Uterus (tissue), 2 donors: ENCODE measurements around the gene AMOTL1.

Source experiments
- POLR2A ChIP-seq, 2 donors: fragments of 450-650 bp; IDR thresholded peaks; one replicate each; pipeline ENCODE4 v1.6.1; 2016; ENCODE audit warnings: antibody characterized with exemption in 2 of 2, mild to moderate bottlenecking in 1 of 2, moderate library complexity in 1 of 2
- TF ChIP-seq, protein P1 (sequence below), 4 experiments: fragments of 200-600 bp in 2 of 4; fragments of 450-650 bp in 2 of 4; sonication (generic) in 2 of 4; IDR thresholded peaks; one replicate each; pipeline ENCODE4 v1.5.1; 2016 to 2019; ENCODE audit warnings: antibody characterized with exemption in 4 of 4, mild to moderate bottlenecking in 2 of 4, moderate library complexity in 1 of 4

DNA sequence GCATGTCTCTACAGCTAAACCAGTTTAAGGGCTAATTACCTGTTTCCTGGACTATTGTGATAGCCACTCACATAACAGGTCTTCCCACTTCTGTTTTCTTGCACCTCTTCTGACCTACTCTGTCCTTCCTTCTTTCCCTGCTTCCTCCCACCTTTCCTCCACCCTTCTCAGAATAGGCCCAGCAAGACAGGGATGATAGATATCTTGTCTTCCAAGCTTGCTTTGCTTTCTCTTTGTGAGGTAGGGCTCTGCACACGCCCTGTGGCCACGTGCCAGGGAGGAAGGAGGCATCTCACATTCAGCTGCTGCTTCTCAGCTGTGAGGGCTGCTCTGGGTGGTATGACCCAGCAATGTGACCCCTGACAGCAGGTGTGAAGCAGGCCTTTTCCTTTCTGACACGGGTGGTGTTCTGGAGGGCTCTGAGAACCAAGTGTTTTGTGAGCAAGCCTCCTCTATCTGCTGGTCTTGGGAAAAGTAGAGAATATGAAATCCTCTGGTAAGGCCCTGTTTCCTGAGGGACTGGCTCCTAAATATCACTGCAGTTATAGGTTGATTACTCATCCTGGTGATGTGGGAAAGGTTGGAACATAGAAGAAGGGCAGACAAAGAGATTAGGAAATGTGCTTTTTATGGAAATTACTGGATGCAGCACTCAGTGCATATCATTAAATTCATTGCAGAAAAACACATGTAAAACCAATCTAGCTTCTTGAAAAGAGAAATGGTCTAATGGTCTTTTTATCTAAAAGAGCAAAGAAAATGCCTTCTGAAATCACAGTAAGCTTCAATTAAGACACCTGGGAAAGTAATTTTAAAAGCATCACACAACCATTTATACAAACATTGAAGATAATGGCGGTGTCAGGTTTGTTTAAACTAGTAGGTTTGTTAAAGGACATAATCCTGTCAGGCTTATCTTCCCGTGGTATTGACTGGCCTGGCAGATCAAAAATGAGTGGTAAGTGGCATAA, 8.5 kb downstream of the AMOTL1 start:
- TF ChIP-seq POLR2A (IDR thresholded peaks at IDR 0.05), result no peak
- TF ChIP-seq, protein P1, sequence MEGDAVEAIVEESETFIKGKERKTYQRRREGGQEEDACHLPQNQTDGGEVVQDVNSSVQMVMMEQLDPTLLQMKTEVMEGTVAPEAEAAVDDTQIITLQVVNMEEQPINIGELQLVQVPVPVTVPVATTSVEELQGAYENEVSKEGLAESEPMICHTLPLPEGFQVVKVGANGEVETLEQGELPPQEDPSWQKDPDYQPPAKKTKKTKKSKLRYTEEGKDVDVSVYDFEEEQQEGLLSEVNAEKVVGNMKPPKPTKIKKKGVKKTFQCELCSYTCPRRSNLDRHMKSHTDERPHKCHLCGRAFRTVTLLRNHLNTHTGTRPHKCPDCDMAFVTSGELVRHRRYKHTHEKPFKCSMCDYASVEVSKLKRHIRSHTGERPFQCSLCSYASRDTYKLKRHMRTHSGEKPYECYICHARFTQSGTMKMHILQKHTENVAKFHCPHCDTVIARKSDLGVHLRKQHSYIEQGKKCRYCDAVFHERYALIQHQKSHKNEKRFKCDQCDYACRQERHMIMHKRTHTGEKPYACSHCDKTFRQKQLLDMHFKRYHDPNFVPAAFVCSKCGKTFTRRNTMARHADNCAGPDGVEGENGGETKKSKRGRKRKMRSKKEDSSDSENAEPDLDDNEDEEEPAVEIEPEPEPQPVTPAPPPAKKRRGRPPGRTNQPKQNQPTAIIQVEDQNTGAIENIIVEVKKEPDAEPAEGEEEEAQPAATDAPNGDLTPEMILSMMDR (IDR thresholded peaks at IDR 0.05), result no peak
